ENCODE measurements around the gene COX7B2.

COX7B2 gene

DNA sequence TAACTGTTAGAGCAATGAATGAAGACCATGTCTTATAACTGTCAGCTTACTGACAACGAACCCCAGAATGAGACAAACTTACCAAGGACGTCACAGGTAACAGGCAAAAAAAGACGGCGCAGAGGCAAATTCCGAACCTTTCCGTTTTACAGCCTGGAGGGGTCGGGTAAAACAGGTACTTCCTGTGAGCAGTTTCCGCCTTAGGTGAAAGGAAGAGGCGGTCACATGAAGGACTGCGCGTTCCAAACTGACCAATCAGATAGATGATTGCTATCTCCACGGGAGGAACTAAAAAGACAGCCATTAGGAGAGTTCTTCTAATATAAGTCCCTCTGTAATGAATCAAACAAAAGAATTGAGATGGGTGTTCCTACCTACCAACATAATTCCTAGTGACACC, at the start of gene COX7B2:
COX7B2 (minus strand) TSS at position 168 of the 400 bp plus-strand sequence. CDS start 174,053 bp downstream, outside the sequence.
- DNase-seq (ENCODE audit: low read depth in 2 of 2), result no peak

GRCh38 chr4:46956451-46956850, 47.4 kb upstream of the COX7B2 start:
- no peak for DNase-seq (ENCODE audit: low read depth in 2 of 2)

- DNase-seq (ENCODE audit: low read depth in 2 of 2), result no peak
Observed at GRCh38 chr4:46955601-46956000, 46.6 kb upstream of the COX7B2 start.

GRCh38 chr4:46954643-46955042, 45.6 kb upstream of the COX7B2 start:
- no peak for DNase-seq (ENCODE audit: low read depth in 2 of 2)

DNA sequence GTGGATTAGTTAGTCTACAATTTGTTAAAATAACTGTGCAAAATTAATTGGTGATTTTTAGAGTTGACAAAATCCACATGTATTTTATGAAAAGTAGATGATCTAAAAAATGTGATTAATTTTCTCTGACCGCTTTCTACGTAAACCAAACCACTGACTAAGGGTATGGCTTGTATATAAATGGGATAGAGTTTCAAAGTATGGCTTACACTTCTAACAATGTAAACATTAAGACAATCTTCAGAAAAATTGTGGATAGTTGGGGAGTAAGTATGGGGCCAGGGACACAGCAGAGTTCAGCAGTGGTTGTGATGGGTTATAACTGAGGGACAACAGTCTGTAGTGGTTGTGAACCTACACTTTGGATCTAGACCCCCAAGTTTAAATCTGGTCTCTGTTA, 44.5 kb upstream of the COX7B2 start:
- no peak for DNase-seq (ENCODE audit: low read depth in 2 of 2)

DNA sequence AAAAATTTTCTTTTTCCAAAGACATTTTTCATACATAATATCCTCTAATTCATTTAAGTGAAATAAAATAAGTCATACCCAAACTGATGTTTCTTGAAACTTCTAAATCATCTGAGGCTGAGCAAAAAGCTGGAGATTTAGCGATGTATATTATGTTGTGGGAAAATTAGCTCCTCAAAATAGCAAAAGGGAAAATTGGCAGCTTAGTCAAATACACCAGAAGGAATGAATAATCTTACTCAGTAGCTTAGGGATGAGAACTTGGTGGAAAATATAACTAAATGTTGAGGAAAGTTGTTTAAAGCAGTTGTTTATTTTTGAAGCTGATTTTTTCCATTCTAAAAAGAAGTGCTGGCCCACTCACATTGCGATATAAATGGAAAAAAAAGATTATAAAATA, 43.4 kb upstream of the COX7B2 start:
- no peak for DNase-seq (ENCODE audit: low read depth in 2 of 2)

GRCh38 chr4:46950826-46951225, 41.8 kb upstream of the COX7B2 start:
- DNase-seq (ENCODE audit: low read depth in 2 of 2), result no peak

DNA sequence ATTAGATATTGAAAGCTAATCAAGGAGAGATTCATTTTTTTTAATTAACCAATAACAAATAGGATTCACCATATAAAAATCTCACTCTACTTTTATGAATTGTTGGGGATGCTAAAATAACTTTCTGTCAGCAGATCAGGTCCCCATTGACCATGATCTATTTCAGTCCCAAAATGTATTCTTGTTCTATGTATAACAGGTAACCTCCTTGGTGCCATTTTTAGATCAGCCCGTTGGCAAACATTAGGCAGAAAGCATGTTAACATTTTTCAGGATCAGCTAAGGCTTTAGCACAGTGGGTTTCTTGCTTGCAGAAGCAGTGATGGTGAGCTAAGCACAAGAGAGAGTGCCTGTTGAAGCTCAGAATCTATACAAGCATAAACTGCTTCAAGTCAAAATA, 40.8 kb upstream of the COX7B2 start:
- no peak for DNase-seq (ENCODE audit: low read depth in 2 of 2)

- no peak for DNase-seq (ENCODE audit: low read depth in 2 of 2)
Observed at GRCh38 chr4:46947541-46947940, 38.5 kb upstream of the COX7B2 start.

- no peak for DNase-seq (ENCODE audit: low read depth in 2 of 2)
Observed at GRCh38 chr4:46946919-46947536, 38.0 kb upstream of the COX7B2 start.

DNA sequence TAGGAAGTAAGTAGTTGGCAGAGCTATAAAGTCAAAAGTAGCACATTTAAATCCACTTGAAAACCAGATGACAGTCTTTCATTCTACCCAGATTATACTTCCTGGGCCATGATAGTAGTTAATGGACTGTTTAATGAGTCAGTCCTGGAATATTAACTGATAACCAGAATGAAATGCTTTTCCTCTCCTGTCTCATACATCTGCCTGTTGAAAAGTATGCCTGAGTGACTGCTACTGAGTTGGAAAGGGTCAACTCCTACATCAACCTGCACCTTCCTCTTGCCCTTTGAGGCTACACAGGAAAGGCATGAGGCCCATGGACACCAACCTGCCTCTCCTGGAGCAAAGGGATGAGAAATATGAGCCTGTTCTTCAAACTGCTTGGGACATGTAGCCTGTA, 36.0 kb upstream of the COX7B2 start:
- no peak for DNase-seq (ENCODE audit: low read depth in 2 of 2)

GRCh38 chr4:46944345-46944744, 35.3 kb upstream of the COX7B2 start:
- DNase-seq (ENCODE audit: low read depth in 2 of 2), result no peak

DNA sequence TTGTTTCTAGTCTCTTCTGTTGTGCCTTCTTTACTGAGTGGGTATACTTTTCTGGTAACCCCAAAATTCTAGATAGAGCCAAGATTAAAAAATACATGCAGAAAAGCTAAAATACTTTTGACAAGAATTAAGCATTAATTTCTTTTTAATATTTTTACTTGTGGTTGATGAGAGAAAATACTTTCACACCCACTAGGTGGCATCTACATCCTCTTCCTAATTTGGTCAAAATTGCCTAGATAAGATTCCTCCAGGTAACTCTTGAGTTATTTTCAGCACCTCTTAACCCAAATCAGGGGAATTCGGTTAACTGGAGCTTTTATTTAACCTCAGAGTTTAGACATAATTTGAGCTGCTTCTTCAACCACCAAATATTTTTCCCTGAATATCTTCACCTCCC, 28.4 kb upstream of the COX7B2 start:
- no peak for DNase-seq (ENCODE audit: low read depth in 2 of 2)

GRCh38 chr4:46934726-46935125, 25.7 kb upstream of the COX7B2 start:
- no peak for DNase-seq (ENCODE audit: low read depth in 2 of 2)

GRCh38 chr4:46933686-46934085, 24.6 kb upstream of the COX7B2 start:
- no peak for DNase-seq (ENCODE audit: low read depth in 2 of 2)

DNA sequence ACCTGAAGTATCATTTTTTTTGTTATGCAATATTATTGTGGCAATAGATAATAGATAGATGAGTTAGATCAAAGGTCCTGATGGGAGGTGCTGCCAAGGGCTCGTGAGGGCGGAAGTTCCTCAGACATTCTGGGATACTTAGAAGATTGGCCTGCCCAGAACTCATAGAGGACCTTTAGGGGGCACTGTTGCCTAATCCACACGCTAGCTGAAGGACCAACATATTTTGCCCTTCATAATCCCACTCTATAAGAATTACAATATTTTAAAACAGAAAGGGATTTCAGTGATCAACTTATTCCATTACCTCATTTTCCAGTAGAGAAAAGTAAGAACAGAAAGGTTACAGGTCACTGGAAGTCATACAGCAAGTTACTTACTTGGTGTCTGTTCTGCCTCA, 22.9 kb upstream of the COX7B2 start:
- no peak for DNase-seq (ENCODE audit: low read depth in 2 of 2)

GRCh38 chr4:46930891-46931290, 21.8 kb upstream of the COX7B2 start:
- no peak for DNase-seq (ENCODE audit: low read depth in 2 of 2)

- no peak for DNase-seq (ENCODE audit: low read depth in 2 of 2)
Observed at GRCh38 chr4:46927201-46927600, 18.2 kb upstream of the COX7B2 start.

DNA sequence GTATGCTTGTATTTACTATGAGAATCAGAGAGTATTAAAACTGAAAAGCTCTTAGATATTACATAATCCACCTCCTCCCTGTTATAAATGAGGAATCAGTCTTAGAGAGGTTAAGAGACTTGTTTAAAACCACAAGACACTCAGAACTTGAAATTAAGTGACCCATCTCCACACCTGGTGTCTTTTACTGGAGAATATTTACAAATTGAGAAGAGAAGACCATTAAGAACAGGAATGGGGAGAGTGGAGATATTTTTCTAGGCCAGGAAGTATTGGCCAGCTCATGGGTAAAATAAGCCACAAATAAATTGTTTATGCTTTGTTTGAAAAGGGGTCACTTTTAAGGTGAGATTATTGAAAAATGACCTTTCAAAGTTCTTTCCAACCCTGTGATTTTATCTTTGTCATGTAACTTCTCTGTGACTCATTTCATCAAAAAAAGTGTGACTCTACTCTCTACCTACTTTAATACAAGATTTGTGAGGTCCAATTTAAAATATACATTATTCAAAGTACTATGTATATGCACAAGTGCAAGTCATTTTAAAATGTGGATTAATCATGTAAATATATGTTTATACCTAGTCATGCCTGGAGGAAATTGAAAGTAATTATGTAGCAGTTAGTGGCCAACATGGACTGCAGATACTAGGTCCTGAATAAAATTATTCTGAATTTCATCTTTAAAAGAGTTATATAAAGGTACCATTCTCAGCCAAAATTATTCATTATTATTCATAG, 15.9 kb upstream of the COX7B2 start:
- no peak for DNase-seq (ENCODE audit: low read depth in 2 of 2)

GRCh38 chr4:46922205-46922604, 13.2 kb upstream of the COX7B2 start:
- DNase-seq (ENCODE audit: low read depth in 2 of 2), result no peak

- DNase-seq (ENCODE audit: low read depth in 2 of 2), result no peak
Observed at GRCh38 chr4:46908148-46908547, 897 bp downstream of the COX7B2 start.

GRCh38 chr4:46900082-46900481, 9.0 kb downstream of the COX7B2 start:
- DNase-seq (ENCODE audit: low read depth in 2 of 2), result no peak

- no peak for DNase-seq (ENCODE audit: low read depth in 2 of 2)
Observed at GRCh38 chr4:46894826-46895225, 14.2 kb downstream of the COX7B2 start.

DNA sequence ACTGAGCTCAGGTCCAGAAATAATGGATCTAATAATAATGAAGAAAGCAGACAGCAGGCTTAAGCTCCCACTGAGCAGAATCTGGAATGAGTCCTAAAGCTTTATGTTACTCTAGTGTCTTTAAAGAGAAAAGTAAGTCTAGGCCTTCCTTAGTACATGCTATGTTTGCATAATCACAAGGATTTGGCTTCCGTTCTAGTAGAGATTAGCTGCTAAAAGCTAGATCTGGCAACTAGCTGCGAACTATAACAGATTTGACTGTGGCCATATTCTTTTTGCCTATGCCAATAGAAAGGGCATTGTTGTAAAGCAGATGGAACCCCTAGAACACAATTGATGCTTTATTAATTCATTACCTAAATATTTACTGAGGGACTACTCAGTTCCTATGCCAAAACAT, 19.0 kb downstream of the COX7B2 start:
- DNase-seq (ENCODE audit: low read depth in 2 of 2), result no peak
